H1 (cell line): ENCODE results near the gene CNNM4. TPM values are rescaled to one million over a fixed set of nuclear protein-coding genes. Genes with fewer than 3 reads are reported as not detected.

Experiments
- CTCF ChIA-PET: fragments of 300-600 bp; sonication (Branson Sonifier 250); formaldehyde crosslinking; loops from one replicate; lab custom pipeline; 2021; ENCODE audit not compliant: partially characterized antibody; lab: Charles Lee
- POLR2A ChIA-PET: fragments of 300-600 bp; sonication (Branson Sonifier 250); formaldehyde crosslinking; loops from one replicate; lab custom pipeline; 2021; ENCODE audit warnings: inconsistent platforms; ENCODE audit not compliant: partially characterized antibody; lab: Charles Lee
- DNase-seq, 2 experiments: peaks; one replicate each; pipeline versions ENCODE4 v3.0.0 to v3.0.0-alpha.2; 2010 to 2022; ENCODE audit warnings: low spot score in 2 of 2, low read depth in 1 of 2, mixed read lengths in 1 of 2
- FAIRE-seq: peaks from 2 replicates; lab custom pipeline; 2011; peaks lifted over from hg19 to GRCh38; lab: Jason Lieb, UNC
- H2AFZ ChIP-seq: 2 replicates; pipeline ENCODE4 v1.8.1; 2012; ENCODE audit warnings: low read length, inconsistent platforms
- H2AK5ac ChIP-seq: 2 replicates; pipeline ENCODE4 v1.6.1; 2013; ENCODE audit warnings: low read depth, low read length
- H2BK120ac ChIP-seq: replicated peaks from 2 replicates; pipeline ENCODE3; 2013; ENCODE audit warnings: low read depth, low read length, inconsistent platforms
- H2BK12ac ChIP-seq: 2 replicates; pipeline ENCODE4 v1.6.1; 2013; ENCODE audit warnings: low read depth, low read length
- H2BK15ac ChIP-seq: 2 replicates; pipeline ENCODE4 v1.6.1; 2013; ENCODE audit warnings: low read length
- H2BK20ac ChIP-seq: 2 replicates; pipeline ENCODE4 v1.6.1; 2013; ENCODE audit warnings: low read length
- H2BK5ac ChIP-seq: 2 replicates; pipeline ENCODE4 v1.6.1; 2013; ENCODE audit warnings: low read depth, low read length
- H3K14ac ChIP-seq: 2 replicates; pipeline ENCODE4 v1.6.1; 2013; ENCODE audit warnings: inconsistent platforms; ENCODE audit not compliant: insufficient read length
- H3K18ac ChIP-seq: 2 replicates; pipeline ENCODE4 v1.6.1; 2013; ENCODE audit warnings: low read length; ENCODE audit errors: extremely low read depth
- H3K23ac ChIP-seq: 2 replicates; pipeline ENCODE4 v1.6.1; 2013; ENCODE audit warnings: inconsistent platforms; ENCODE audit not compliant: insufficient read length
- H3K23me2 ChIP-seq: 2 replicates; pipeline ENCODE4 v1.6.1; 2013; ENCODE audit warnings: low read depth, low read length
- H3K27ac ChIP-seq: 2 replicates; pipeline ENCODE4 v1.6.1; 2011; ENCODE audit warnings: low read depth, low read length, inconsistent platforms
- H3K27me3 ChIP-seq, 4 experiments: replicated peaks in 1 of 4; 1 replicate in 1 of 4; 2 replicates in 3 of 4; pipeline versions ENCODE4 v1.6.1 to v1.8.1; 2011 to 2013; ENCODE audit warnings: low read length in 3 of 4, mild to moderate bottlenecking in 3 of 4, inconsistent platforms in 2 of 4, mixed read lengths in 2 of 4, moderate library complexity in 1 of 4; ENCODE audit not compliant: control insufficient read depth in 3 of 4, insufficient read depth in 3 of 4; ENCODE audit errors: extremely low read depth in 1 of 4
- H3K36me3 ChIP-seq, 4 experiments: 2 replicates each; pipeline versions ENCODE4 v1.6.1 to v1.8.1; 2011 to 2013; ENCODE audit warnings: mild to moderate bottlenecking in 4 of 4, low read length in 3 of 4, moderate library complexity in 2 of 4, control low read depth in 1 of 4, inconsistent platforms in 1 of 4; ENCODE audit not compliant: insufficient read depth in 4 of 4, control insufficient read depth in 2 of 4
- H3K4ac ChIP-seq: replicated peaks from 2 replicates; pipeline ENCODE3; 2013; ENCODE audit warnings: low read length, low read depth, mixed read lengths, inconsistent platforms; ENCODE audit not compliant: insufficient read length
- H3K4me1 ChIP-seq, 4 experiments: replicated peaks in 1 of 4; 1 replicate in 1 of 4; 2 replicates in 3 of 4; pipeline versions ENCODE4 v1.6.1 to v1.8.1; 2011 to 2013; ENCODE audit warnings: low read length in 3 of 4, inconsistent platforms in 2 of 4, mixed read lengths in 1 of 4; ENCODE audit not compliant: insufficient read depth in 4 of 4, control insufficient read depth in 3 of 4
- H3K4me2 ChIP-seq, 2 experiments: 2 replicates each; pipeline versions ENCODE4 v1.6.1 to v1.8.1; 2011 to 2013; ENCODE audit warnings: low read depth in 2 of 2, low read length in 2 of 2, control low read depth in 1 of 2, inconsistent platforms in 1 of 2, mild to moderate bottlenecking in 1 of 2; ENCODE audit not compliant: insufficient read depth in 1 of 2
- H3K4me3 ChIP-seq, 4 experiments: fragments of 200-600, 300-600 bp in 1 of 4; sonication (generic), shearing (Covaris generic), sonication (Bioruptor Twin) in 1 of 4; 2 replicates each; pipeline versions ENCODE4 v1.5.1 to v1.8.1; 2011 to 2016; ENCODE audit warnings: low read length in 4 of 4, low read depth in 3 of 4, control low read depth in 2 of 4, inconsistent platforms in 2 of 4, mild to moderate bottlenecking in 2 of 4, mixed read lengths in 1 of 4, moderate library complexity in 1 of 4; ENCODE audit not compliant: insufficient read depth in 2 of 4; ENCODE audit errors: extremely low read depth in 1 of 4
- H3K56ac ChIP-seq: replicated peaks from 2 replicates; pipeline ENCODE3; 2013; ENCODE audit warnings: low read depth, mild to moderate bottlenecking, mixed read lengths, low read length, inconsistent platforms; ENCODE audit not compliant: insufficient read length
- H3K79me1 ChIP-seq: 2 replicates; pipeline ENCODE4 v1.6.1; 2013; ENCODE audit warnings: low read depth, low read length, control low read depth
- H3K79me2 ChIP-seq, 2 experiments: 2 replicates each; pipeline versions ENCODE4 v1.6.1 to v1.8.1; 2012 to 2013; ENCODE audit warnings: low read length in 2 of 2, mild to moderate bottlenecking in 2 of 2, inconsistent platforms in 1 of 2; ENCODE audit not compliant: insufficient read depth in 2 of 2, control insufficient read depth in 1 of 2
- H3K9ac ChIP-seq, 4 experiments: replicated peaks in 1 of 4; 1 replicate in 1 of 4; 2 replicates in 3 of 4; pipeline versions ENCODE4 v1.6.1 to v1.8.1; 2011 to 2013; ENCODE audit warnings: low read depth in 3 of 4, low read length in 3 of 4, control low read depth in 2 of 4, mild to moderate bottlenecking in 2 of 4, moderate library complexity in 2 of 4, inconsistent platforms in 1 of 4; ENCODE audit errors: extremely low read depth in 1 of 4
- H3K9me3 ChIP-seq, 2 experiments: 2 replicates each; pipeline versions ENCODE4 v1.6.1 to v1.8.1; 2012 to 2013; ENCODE audit warnings: mild to moderate bottlenecking in 2 of 2, moderate library complexity in 2 of 2, control low read depth in 1 of 2, inconsistent platforms in 1 of 2, low read depth in 1 of 2, low read length in 1 of 2, mixed read lengths in 1 of 2; ENCODE audit not compliant: insufficient read depth in 2 of 2
- H4K20me1 ChIP-seq, 2 experiments: replicated peaks in 1 of 2; 2 replicates each; pipeline versions ENCODE3 to v1.8.1; 2011 to 2013; ENCODE audit warnings: inconsistent platforms in 2 of 2, low read length in 2 of 2, mild to moderate bottlenecking in 1 of 2; ENCODE audit not compliant: insufficient read depth in 2 of 2, control insufficient read depth in 1 of 2
- H4K5ac ChIP-seq: 2 replicates; pipeline ENCODE4 v1.6.1; 2013; ENCODE audit warnings: low read length, low read depth, mixed read lengths, inconsistent platforms; ENCODE audit not compliant: insufficient read length
- H4K8ac ChIP-seq: 2 replicates; pipeline ENCODE4 v1.8.0; 2013; ENCODE audit warnings: mild to moderate bottlenecking, moderate library complexity, low read length, inconsistent platforms; ENCODE audit not compliant: insufficient read depth; ENCODE audit errors: extremely low read depth
- H4K91ac ChIP-seq: replicated peaks from 2 replicates; pipeline ENCODE3; 2013; ENCODE audit warnings: low read length, mixed read lengths, inconsistent platforms; ENCODE audit not compliant: insufficient read length
- CHD1 ChIP-seq: IDR thresholded peaks from 2 replicates; pipeline ENCODE4 v1.6.1; 2012; ENCODE audit warnings: low read depth, low read length, improper control_type of control experiment
- POLR2AphosphoS5 ChIP-seq: IDR thresholded peaks from 2 replicates; pipeline ENCODE4 v1.6.1; 2011; ENCODE audit warnings: low read depth, low read length
- RBBP5 ChIP-seq: IDR thresholded peaks from 2 replicates; pipeline ENCODE4 v1.7.1; 2012; ENCODE audit warnings: low read depth, mild to moderate bottlenecking, inconsistent platforms, low read length, moderate library complexity, borderline replicate concordance
- TCF12 ChIP-seq: IDR thresholded peaks from 2 replicates; pipeline ENCODE4 v1.6.1; 2011; ENCODE audit warnings: low read depth, mild to moderate bottlenecking, low read length
- WGBS, 2 experiments: shearing (Covaris generic) in 1 of 2; methylation state at CpG; one replicate each; pipeline versions ENCODE4 v1.1.6 to v1.1.7; 2013 to 2015; ENCODE audit warnings: low lambda C conversion rate in 2 of 2, mixed read lengths in 2 of 2, inconsistent platforms in 1 of 2, low coverage in 1 of 2, missing lambda C conversion rate in 1 of 2; ENCODE audit not compliant: insufficient replicate concordance in 2 of 2, insufficient coverage in 1 of 2, insufficient read length in 1 of 2; ENCODE audit errors: extremely low coverage in 1 of 2, missing lambda C conversion rate in 1 of 2; 5-methylcytosine and 5-hydroxymethylcytosine counted together
- polyA plus RNA-seq, 7 experiments: library from polyadenylated mRNA; depleted of rRNA in 3 of 7; stranded (reverse) in 5 of 7; unstranded in 2 of 7; fragments of >200 nt in 5 of 7; fragments of 200-250 nt in 2 of 7; gene quantifications; 1 replicate in 5 of 7; 2 replicates in 1 of 7; 4 replicates in 1 of 7; pipeline versions ENCODE4 v1.2.1 to v1.2.3, GENCODE V29; 2011 to 2013; ENCODE audit warnings: missing spikeins in 2 of 7, mixed read lengths in 2 of 7
- total RNA-seq: library from RNA; stranded (reverse); fragmentation: NEBNext Ultra II Directional; extraction: Animal tissue kit (Norgen Biotek cat#: 25700); gene quantifications from 2 replicates; pipeline ENCODE4 v1.2.1, GENCODE V29; 2021

CNNM4 gene
- total and polyA plus RNA-seq, 2 of the 8 experiments (the other 6 are each of a cell fraction or from before 2014, with no cell fraction given): 10.3 to 11.0 TPM

DNA sequence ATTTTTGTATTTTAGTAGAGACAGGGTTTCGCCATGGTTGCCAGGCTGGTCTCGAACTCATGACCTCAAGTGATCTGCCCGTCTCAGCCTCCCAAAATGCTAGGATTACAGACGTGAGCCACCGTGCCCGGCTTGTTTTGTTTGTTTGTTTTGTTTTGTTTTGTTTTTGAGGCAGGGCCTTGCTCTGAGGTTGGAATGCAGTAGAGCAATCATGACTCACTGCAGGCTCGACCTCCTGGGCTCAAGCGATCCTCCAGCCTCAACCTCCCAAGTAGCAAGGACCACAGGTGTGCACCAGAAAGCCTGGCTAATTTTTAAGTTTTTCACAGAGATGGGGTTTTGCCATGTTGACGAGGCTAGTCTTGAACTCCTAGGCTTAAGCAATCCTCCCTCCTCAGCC, 8.9 kb upstream of the CNNM4 start:
- WGBS, 2 experiments: 94% methylated on average over 9 of the region's 9 CpGs; no CpG with 5 or more reads in 1 of the 2 experiments
- Histone ChIP-seq H3K27ac (no peak overlapping the region), H3K27me3 (no peaks in the 10 kb centered on the region), H3K4ac (no peak overlapping the region), H2BK12ac (no peak overlapping the region), H2AK5ac (no peak overlapping the region), H3K14ac (no peak overlapping the region), H3K56ac (no peak overlapping the region), H3K9ac (no peak overlapping the region), H3K79me1 (no peaks in the 10 kb centered on the region), H3K4me3 (no peak overlapping the region), H3K4me2 (no peak overlapping the region), H3K23me2 (no peaks in the 10 kb centered on the region), H2BK5ac (no peak overlapping the region), H4K8ac (no peak overlapping the region), H3K36me3 (no peaks in the 10 kb centered on the region), H3K9me3 (no peaks in the 10 kb centered on the region), H3K23ac (no peak overlapping the region), H2BK15ac (no peak overlapping the region), H2BK120ac (no peak overlapping the region), H2AFZ (no peak overlapping the region)
- ChIA-PET POLR2A (no interaction called here), CTCF (interaction anchor here (1.5 kb wide), 1 partner anchor 9 kb away, joined by 4 read pairs; the partner anchor contains the start of gene CNNM4)
- no peak for DNase-seq
- no peak for TF ChIP-seq RBBP5
- TF ChIP-seq CHD1: no peak
- TF ChIP-seq POLR2AphosphoS5: no peak
- no peak for TF ChIP-seq TCF12
- TF ChIP-seq, all 59 proteins: peak for 0
- no peak overlapping the region for H4K91ac ChIP-seq
- no peak overlapping the region for H4K5ac ChIP-seq
- H2BK20ac ChIP-seq: no peak overlapping the region
- no peak for FAIRE-seq
- H4K20me1 ChIP-seq: no peaks in the 10 kb centered on the region
- H3K4me1 ChIP-seq: no peaks in the 10 kb centered on the region
- H3K79me2 ChIP-seq: no peaks in the 10 kb centered on the region
- H3K18ac ChIP-seq: no peak overlapping the region
